ENCODE results near the gene CABYR. TPM values are rescaled to one million over a fixed set of nuclear protein-coding genes. Genes with fewer than 3 reads are reported as not detected.

The CABYR gene
- polyA plus RNA-seq, 4 donors, result 1.2 to 2.1 TPM; not detected in 2

- FAIRE-seq (no peak), DNase-seq (no peak)
- Histone ChIP-seq H3K36me3 (ENCODE audit: control insufficient read depth in 3 of 3, insufficient read depth in 2 of 3, low read depth in 1 of 3, low read length in 3 of 3) (peaks cover 0 to 6% (median 0%) of the 10 kb centered on the region in 3 donors), H3K9me3 (ENCODE audit: control insufficient read depth in 2 of 2, insufficient read depth in 1 of 2, low read depth in 1 of 2, low read length in 1 of 2) (no peaks in the 10 kb centered on the region), H3K4me1 (ENCODE audit: control insufficient read depth in 3 of 3, insufficient read depth in 2 of 3, low read depth in 1 of 3, low read length in 2 of 3) (no peaks in the 10 kb centered on the region), H3K4me3 (ENCODE audit: low read depth in 1 of 3, low read length in 3 of 3) (no peak overlapping the region), H3K27ac (ENCODE audit: low read depth in 1 of 3, low read length in 2 of 3) (no peak overlapping the region), H3K27me3 (ENCODE audit: control insufficient read depth in 3 of 3, insufficient read depth in 3 of 3, low read length in 3 of 3) (no peaks in the 10 kb centered on the region)
- WGBS, 3 donors, result 80 to 87% (median 83%) methylated on average over 5 of the region's 5 CpGs
Measured at GRCh38 chr18:24188120-24188519, 49.3 kb downstream of the CABYR start.

GRCh38 chr18:24189007-24189528 is 50.2 kb downstream of the CABYR start:
- FAIRE-seq, result no peak
- 61 to 92% (median 79%) methylated on average over 6 of the region's 6 CpGs for WGBS, 3 donors

GRCh38 chr18:24189664-24190346 is 50.9 kb downstream of the CABYR start:
- H3K9me3 ChIP-seq (ENCODE audit: control insufficient read depth in 2 of 2, insufficient read depth in 1 of 2, low read depth in 1 of 2, low read length in 1 of 2), result no peaks in the 10 kb centered on the region
- H3K4me1 ChIP-seq (ENCODE audit: control insufficient read depth in 3 of 3, insufficient read depth in 2 of 3, low read depth in 1 of 3, low read length in 2 of 3), result no peaks in the 10 kb centered on the region
- WGBS, 3 donors, result 93 to 94% (median 94%) methylated on average over 15 of the region's 15 CpGs
- H3K36me3 ChIP-seq (ENCODE audit: control insufficient read depth in 3 of 3, insufficient read depth in 2 of 3, low read depth in 1 of 3, low read length in 3 of 3), result peaks cover 0 to 6% (median 0%) of the 10 kb centered on the region in 3 donors
- H3K4me3 ChIP-seq (ENCODE audit: low read depth in 1 of 3, low read length in 3 of 3), result no peak overlapping the region
- no peaks in the 10 kb centered on the region for H3K27me3 ChIP-seq (ENCODE audit: control insufficient read depth in 3 of 3, insufficient read depth in 3 of 3, low read length in 3 of 3)
- FAIRE-seq (no peak), DNase-seq (no peak)
- no peak overlapping the region for H3K27ac ChIP-seq (ENCODE audit: low read depth in 1 of 3, low read length in 2 of 3)

More at GRCh38 chr18:24189007-24189528, 50.2 kb downstream of the CABYR start:
- Histone ChIP-seq H3K9me3 (ENCODE audit: control insufficient read depth in 2 of 2, insufficient read depth in 1 of 2, low read depth in 1 of 2, low read length in 1 of 2) (no peaks in the 10 kb centered on the region), H3K4me1 (ENCODE audit: control insufficient read depth in 3 of 3, insufficient read depth in 2 of 3, low read depth in 1 of 3, low read length in 2 of 3) (no peaks in the 10 kb centered on the region), H3K36me3 (ENCODE audit: control insufficient read depth in 3 of 3, insufficient read depth in 2 of 3, low read depth in 1 of 3, low read length in 3 of 3) (peaks cover 0 to 6% (median 0%) of the 10 kb centered on the region in 3 donors), H3K27ac (ENCODE audit: low read depth in 1 of 3, low read length in 2 of 3) (no peak overlapping the region), H3K4me3 (ENCODE audit: low read depth in 1 of 3, low read length in 3 of 3) (no peak overlapping the region), H3K27me3 (ENCODE audit: control insufficient read depth in 3 of 3, insufficient read depth in 3 of 3, low read length in 3 of 3) (no peaks in the 10 kb centered on the region)
- peak in 1 of 2 donors; percentile 14 for DNase-seq

- WGBS, 3 donors, result 73 to 82% (median 76%) methylated on average over 2 of the region's 2 CpGs
- no peaks in the 10 kb centered on the region for H3K4me1 ChIP-seq (ENCODE audit: control insufficient read depth in 3 of 3, insufficient read depth in 2 of 3, low read depth in 1 of 3, low read length in 2 of 3)
- no peaks in the 10 kb centered on the region for H3K9me3 ChIP-seq (ENCODE audit: control insufficient read depth in 2 of 2, insufficient read depth in 1 of 2, low read depth in 1 of 2, low read length in 1 of 2)
- H3K36me3 ChIP-seq (ENCODE audit: control insufficient read depth in 3 of 3, insufficient read depth in 2 of 3, low read depth in 1 of 3, low read length in 3 of 3), result peaks cover 0 to 3% (median 0%) of the 10 kb centered on the region in 3 donors
- H3K27ac ChIP-seq (ENCODE audit: low read depth in 1 of 3, low read length in 2 of 3), result no peak overlapping the region
- no peak overlapping the region for H3K4me3 ChIP-seq (ENCODE audit: low read depth in 1 of 3, low read length in 3 of 3)
- no peak for DNase-seq
- no peaks in the 10 kb centered on the region for H3K27me3 ChIP-seq (ENCODE audit: control insufficient read depth in 3 of 3, insufficient read depth in 3 of 3, low read length in 3 of 3)
- no peak for FAIRE-seq
Measured at GRCh38 chr18:24190590-24190989, 51.7 kb downstream of the CABYR start.

GRCh38 chr18:24195296-24196053 is 56.6 kb downstream of the CABYR start:
- peaks cover 0 to 4% (median 0%) of the 10 kb centered on the region in 3 donors for H3K36me3 ChIP-seq (ENCODE audit: control insufficient read depth in 3 of 3, insufficient read depth in 2 of 3, low read depth in 1 of 3, low read length in 3 of 3)
- no peaks in the 10 kb centered on the region for H3K9me3 ChIP-seq (ENCODE audit: control insufficient read depth in 2 of 2, insufficient read depth in 1 of 2, low read depth in 1 of 2, low read length in 1 of 2)
- H3K4me3 ChIP-seq (ENCODE audit: low read depth in 1 of 3, low read length in 3 of 3), result no peak overlapping the region
- H3K27me3 ChIP-seq (ENCODE audit: control insufficient read depth in 3 of 3, insufficient read depth in 3 of 3, low read length in 3 of 3), result no peaks in the 10 kb centered on the region
- peak in 1 of 2 donors; percentile 29 for DNase-seq
- H3K4me1 ChIP-seq (ENCODE audit: control insufficient read depth in 3 of 3, insufficient read depth in 2 of 3, low read depth in 1 of 3, low read length in 2 of 3), result no peaks in the 10 kb centered on the region
- no peak overlapping the region for H3K27ac ChIP-seq (ENCODE audit: low read depth in 1 of 3, low read length in 2 of 3)
- FAIRE-seq, result no peak
- 79 to 85% (median 82%) methylated on average over 9 of the region's 9 CpGs for WGBS, 3 donors

GRCh38 chr18:24196764-24197163 is 57.9 kb downstream of the CABYR start:
- H3K36me3 ChIP-seq (ENCODE audit: control insufficient read depth in 3 of 3, insufficient read depth in 2 of 3, low read depth in 1 of 3, low read length in 3 of 3), result peaks cover 0 to 4% (median 3%) of the 10 kb centered on the region in 3 donors
- H3K27ac ChIP-seq (ENCODE audit: low read depth in 1 of 3, low read length in 2 of 3), result no peak overlapping the region
- 89 to 95% (median 94%) methylated on average over 4 of the region's 4 CpGs for WGBS, 3 donors
- no peaks in the 10 kb centered on the region for H3K9me3 ChIP-seq (ENCODE audit: control insufficient read depth in 2 of 2, insufficient read depth in 1 of 2, low read depth in 1 of 2, low read length in 1 of 2)
- FAIRE-seq, result no peak
- H3K4me1 ChIP-seq (ENCODE audit: control insufficient read depth in 3 of 3, insufficient read depth in 2 of 3, low read depth in 1 of 3, low read length in 2 of 3), result no peaks in the 10 kb centered on the region
- no peak overlapping the region for H3K4me3 ChIP-seq (ENCODE audit: low read depth in 1 of 3, low read length in 3 of 3)
- DNase-seq, result no peak
- H3K27me3 ChIP-seq (ENCODE audit: control insufficient read depth in 3 of 3, insufficient read depth in 3 of 3, low read length in 3 of 3), result no peaks in the 10 kb centered on the region

GRCh38 chr18:24197412-24197811 is 58.5 kb downstream of the CABYR start:
- H3K4me3 ChIP-seq (ENCODE audit: low read depth in 1 of 3, low read length in 3 of 3), result no peak overlapping the region
- no peaks in the 10 kb centered on the region for H3K9me3 ChIP-seq (ENCODE audit: control insufficient read depth in 2 of 2, insufficient read depth in 1 of 2, low read depth in 1 of 2, low read length in 1 of 2)
- no peaks in the 10 kb centered on the region for H3K27me3 ChIP-seq (ENCODE audit: control insufficient read depth in 3 of 3, insufficient read depth in 3 of 3, low read length in 3 of 3)
- H3K36me3 ChIP-seq (ENCODE audit: control insufficient read depth in 3 of 3, insufficient read depth in 2 of 3, low read depth in 1 of 3, low read length in 3 of 3), result peaks cover 0 to 4% (median 3%) of the 10 kb centered on the region in 3 donors
- WGBS, 3 donors, result 95 to 97% (median 96%) methylated on average over 1 of the region's 1 CpG
- DNase-seq (no peak), FAIRE-seq (no peak)
- no peak overlapping the region for H3K27ac ChIP-seq (ENCODE audit: low read depth in 1 of 3, low read length in 2 of 3)
- H3K4me1 ChIP-seq (ENCODE audit: control insufficient read depth in 3 of 3, insufficient read depth in 2 of 3, low read depth in 1 of 3, low read length in 2 of 3), result no peaks in the 10 kb centered on the region

GRCh38 chr18:24198461-24198860 is 59.6 kb downstream of the CABYR start:
- WGBS, 3 donors, result 86 to 89% (median 87%) methylated on average over 9 of the region's 9 CpGs

More at GRCh38 chr18:24198461-24198860, 59.6 kb downstream of the CABYR start:
- no peaks in the 10 kb centered on the region for H3K27me3 ChIP-seq (ENCODE audit: control insufficient read depth in 3 of 3, insufficient read depth in 3 of 3, low read length in 3 of 3)
- no peak overlapping the region for H3K27ac ChIP-seq (ENCODE audit: low read depth in 1 of 3, low read length in 2 of 3)
- H3K36me3 ChIP-seq (ENCODE audit: control insufficient read depth in 3 of 3, insufficient read depth in 2 of 3, low read depth in 1 of 3, low read length in 3 of 3), result peaks cover 0 to 4% (median 3%) of the 10 kb centered on the region in 3 donors
- DNase-seq (no peak), FAIRE-seq (no peak)
- H3K9me3 ChIP-seq (ENCODE audit: control insufficient read depth in 2 of 2, insufficient read depth in 1 of 2, low read depth in 1 of 2, low read length in 1 of 2), result no peaks in the 10 kb centered on the region
- no peaks in the 10 kb centered on the region for H3K4me1 ChIP-seq (ENCODE audit: control insufficient read depth in 3 of 3, insufficient read depth in 2 of 3, low read depth in 1 of 3, low read length in 2 of 3)
- H3K4me3 ChIP-seq (ENCODE audit: low read depth in 1 of 3, low read length in 3 of 3), result no peak overlapping the region

Measured in small intestine (tissue), 7 donors.